Uterus (tissue), 2 donors: ENCODE data around the gene TRABD2B.

Source experiments
- CTCF ChIP-seq, 4 experiments: fragments of 200-600 bp in 2 of 4; fragments of 450-650 bp in 2 of 4; sonication (generic) in 2 of 4; IDR thresholded peaks; one replicate each; pipeline ENCODE4 v1.5.1; 2016 to 2019; ENCODE audit warnings: antibody characterized with exemption in 4 of 4, mild to moderate bottlenecking in 2 of 4, moderate library complexity in 1 of 4
- POLR2A ChIP-seq, 2 donors: fragments of 450-650 bp; IDR thresholded peaks; one replicate each; pipeline ENCODE4 v1.6.1; 2016; ENCODE audit warnings: antibody characterized with exemption in 2 of 2, mild to moderate bottlenecking in 1 of 2, moderate library complexity in 1 of 2

- TF ChIP-seq CTCF (IDR thresholded peaks at IDR 0.05) (no peak), POLR2A (IDR thresholded peaks at IDR 0.05) (no peak)
Observed at GRCh38 chr1:47809301-47810084, 187.7 kb downstream of the TRABD2B start.
